HCT116 (cell line): ENCODE measurements around the gene APAF1. TPM values are rescaled to one million over a fixed set of nuclear protein-coding genes. Genes with fewer than 3 reads are reported as not detected.

Experiments used
- ATAC-seq: fragments of 200-7000 bp; cut with Tn5 transposase; 2 replicates; pipeline ENCODE4 v1.9.1; 2020; ENCODE audit warnings: mild to moderate bottlenecking, moderate library complexity
- BruUV-seq: library from RNA; stranded (reverse); fragments of 400-500 nt; replicated peaks from 2 replicates; lab custom pipeline; 2021; lab: Mats Ljungman, UMichigan
- CTCF ChIA-PET: fragments of 300-600 bp; sonication (Branson Sonifier 250); formaldehyde crosslinking; loops from one replicate; lab custom pipeline; 2021; ENCODE audit warnings: antibody characterized with exemption; lab: Charles Lee
- POLR2A ChIA-PET: fragments of 300-600, 350-600 bp; sonication (Branson Sonifier 250); formaldehyde crosslinking; loops from one replicate; lab custom pipeline; 2021; ENCODE audit warnings: antibody characterized with exemption; lab: Charles Lee
- RAD21 ChIA-PET, 2 experiments: fragments of 300-600 bp; sonication (Branson Sonifier 250); formaldehyde crosslinking; loops; one replicate each; lab custom pipeline; 2023; ENCODE audit warnings: low total read pairs in 2 of 2; ENCODE audit not compliant: uncharacterized antibody in 2 of 2, unreplicated experiment in 2 of 2, low non-redundant PET in 1 of 2; lab: Charles Lee
- DNase-seq: peaks from one replicate; pipeline ENCODE4 v3.0.0-alpha.2; 2010; ENCODE audit warnings: low read depth, low spot score
- H2AFZ ChIP-seq: fragments of 200-600 bp; shearing (Covaris generic), sonication (generic); 2 replicates; pipeline ENCODE4 v1.6.1; 2017; ENCODE audit warnings: low read depth, mixed run types, mixed read lengths, antibody characterized with exemption, low read length; ENCODE audit not compliant: poor library complexity, severe bottlenecking
- H3K27ac ChIP-seq: 2 replicates; pipeline ENCODE4 v1.5.1; 2012; ENCODE audit warnings: low read depth, low read length
- H3K27me3 ChIP-seq: fragments of 200-600 bp; sonication (generic); 2 replicates; pipeline ENCODE4 v1.6.1; 2016; ENCODE audit warnings: mixed run types, low read length, mixed read lengths; ENCODE audit not compliant: insufficient read depth
- H3K36me3 ChIP-seq, 2 experiments: fragments of 200-500 bp in 1 of 2; fragments of 200-600 bp in 1 of 2; sonication (Bioruptor generic) in 1 of 2; sonication (generic) in 1 of 2; 2 replicates each; pipeline versions ENCODE4 v1.5.1 to v1.6.1; 2014 to 2016; ENCODE audit warnings: low read length in 2 of 2, inconsistent platforms in 1 of 2, mixed read lengths in 1 of 2, mixed run types in 1 of 2; ENCODE audit not compliant: insufficient read depth in 2 of 2, control insufficient read depth in 1 of 2
- H3K4me1 ChIP-seq, 2 experiments: fragments of 200-600 bp in 1 of 2; sonication (generic) in 1 of 2; 2 replicates each; pipeline versions ENCODE4 v1.5.1 to v1.6.1; 2012 to 2017; ENCODE audit warnings: low read length in 2 of 2, inconsistent platforms in 1 of 2, mild to moderate bottlenecking in 1 of 2, mixed read lengths in 1 of 2, mixed run types in 1 of 2, moderate library complexity in 1 of 2; ENCODE audit not compliant: insufficient read depth in 2 of 2, control insufficient read depth in 1 of 2
- H3K4me2 ChIP-seq: fragments of 200-600 bp; sonication (generic); 2 replicates; pipeline ENCODE4 v1.6.1; 2017; ENCODE audit warnings: mixed run types, low read length, mixed read lengths
- H3K4me3 ChIP-seq, 2 experiments: fragments of 200-600 bp in 1 of 2; sonication (generic) in 1 of 2; replicated peaks in 1 of 2; 2 replicates each; pipeline ENCODE4 v1.5.1; 2011 to 2016; ENCODE audit warnings: low read length in 2 of 2, control low read depth in 1 of 2, low read depth in 1 of 2, mild to moderate bottlenecking in 1 of 2, mixed read lengths in 1 of 2, mixed run types in 1 of 2
- H3K79me2 ChIP-seq: fragments of 200-600 bp; sonication (generic); 2 replicates; pipeline ENCODE4 v1.6.1; 2017; ENCODE audit warnings: mild to moderate bottlenecking, mixed run types, low read length, moderate library complexity, mixed read lengths; ENCODE audit not compliant: insufficient read depth
- H3K9ac ChIP-seq: fragments of 200-600 bp; sonication (generic); 2 replicates; pipeline ENCODE4 v1.6.1; 2016; ENCODE audit warnings: low read length, mixed read lengths
- H3K9me2 ChIP-seq: fragments of 200-600 bp; sonication (generic), shearing (Covaris generic); 2 replicates; pipeline ENCODE4 v1.6.1; 2017; ENCODE audit warnings: mixed run types, mild to moderate bottlenecking, moderate library complexity; ENCODE audit not compliant: insufficient read depth
- H3K9me3 ChIP-seq, 2 experiments: fragments of 200-500 bp in 1 of 2; fragments of 200-600 bp in 1 of 2; sonication (Bioruptor generic) in 1 of 2; sonication (generic) in 1 of 2; 2 replicates each; pipeline ENCODE4 v1.6.1; 2014 to 2017; ENCODE audit warnings: low read length in 2 of 2, mixed read lengths in 2 of 2, inconsistent platforms in 1 of 2, low read depth in 1 of 2, mild to moderate bottlenecking in 1 of 2, mixed run types in 1 of 2, moderate library complexity in 1 of 2; ENCODE audit not compliant: control insufficient read depth in 1 of 2, insufficient read depth in 1 of 2
- H4K20me1 ChIP-seq: fragments of 200-600 bp; sonication (generic), shearing (Covaris generic); 2 replicates; pipeline ENCODE4 v1.6.1; 2017; ENCODE audit warnings: mixed run types, mild to moderate bottlenecking, moderate library complexity; ENCODE audit not compliant: insufficient read depth
- intact Hi-C: fragments of 100-400 bp; cut with micrococcal nuclease; formaldehyde crosslinking; loops from 2 replicates; pipeline ENCODE4 v1.10.0; 2022
- total RNA-seq: library from RNA; stranded (reverse); gene quantifications from one replicate; pipeline ENCODE4 v1.2.1, GENCODE V29; 2021; ENCODE audit not compliant: unreplicated experiment
- TF ChIP-seq, protein P1 (sequence below): IDR thresholded peaks from 2 replicates; pipeline ENCODE4 v1.6.1; 2011; ENCODE audit warnings: mild to moderate bottlenecking, low read length, moderate library complexity; ENCODE audit not compliant: insufficient replicate concordance; ENCODE audit errors: extremely low read depth
- TF ChIP-seq, protein P2 (sequence below), 3 experiments: fragments of 200-600 bp in 1 of 3; sonication (generic) in 1 of 3; IDR thresholded peaks in 2 of 3; conservative IDR thresholded peaks in 1 of 3; 2 replicates each; pipeline ENCODE4 v1.5.1; 2012 to 2017; ENCODE audit warnings: low read depth in 2 of 3, low read length in 2 of 3, antibody characterized with exemption in 1 of 3, borderline replicate concordance in 1 of 3, control low read depth in 1 of 3, mild to moderate bottlenecking in 1 of 3, mixed read lengths in 1 of 3, mixed run types in 1 of 3, moderate library complexity in 1 of 3; ENCODE audit not compliant: insufficient read depth in 1 of 3

The APAF1 gene
- total RNA-seq, 1 experiment from 2014 or later: 13.9 TPM

DNA sequence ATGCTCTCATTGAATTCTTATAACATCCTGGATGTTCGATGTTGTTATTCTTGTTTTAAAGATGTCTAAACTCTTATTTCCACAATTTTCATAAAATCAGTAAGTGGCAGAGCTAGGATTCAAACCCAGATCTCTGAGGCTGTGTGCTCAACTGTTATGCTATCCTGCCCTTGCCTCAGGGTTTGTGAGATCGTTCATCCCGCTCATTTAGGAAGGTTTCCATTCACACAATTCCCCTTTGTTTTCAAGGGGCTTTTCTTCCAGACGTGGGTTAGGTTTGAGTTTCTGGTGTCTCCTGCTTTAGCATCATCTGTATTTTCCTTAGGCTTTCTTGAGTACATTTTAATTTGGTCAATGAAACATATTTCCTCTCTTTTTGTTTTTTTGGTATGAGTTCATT is 69.3 kb downstream of the APAF1 start:
- no TSS peak for BruUV-seq
- ChIA-PET POLR2A (no interaction called here), CTCF (no interaction called here), RAD21 (no interaction called here)
- Histone ChIP-seq H3K79me2 (no peaks in the 10 kb centered on the region), H4K20me1 (no peaks in the 10 kb centered on the region), H3K4me3 (no peak overlapping the region), H3K9ac (no peak overlapping the region), H3K36me3 (peaks cover 0 to 3% of the 10 kb centered on the region in 2 experiments; a peak in 1 of 4 replicates), H3K9me2 (no peaks in the 10 kb centered on the region), H3K9me3 (no peaks in the 10 kb centered on the region), H3K27me3 (no peaks in the 10 kb centered on the region), H3K27ac (no peak overlapping the region), H3K4me1 (no peaks in the 10 kb centered on the region), H3K4me2 (no peak overlapping the region), H2AFZ (no peak overlapping the region)
- intact Hi-C loops: no loop called here
- ATAC-seq (no peak), DNase-seq (no peak)
- TF ChIP-seq, protein P1, sequence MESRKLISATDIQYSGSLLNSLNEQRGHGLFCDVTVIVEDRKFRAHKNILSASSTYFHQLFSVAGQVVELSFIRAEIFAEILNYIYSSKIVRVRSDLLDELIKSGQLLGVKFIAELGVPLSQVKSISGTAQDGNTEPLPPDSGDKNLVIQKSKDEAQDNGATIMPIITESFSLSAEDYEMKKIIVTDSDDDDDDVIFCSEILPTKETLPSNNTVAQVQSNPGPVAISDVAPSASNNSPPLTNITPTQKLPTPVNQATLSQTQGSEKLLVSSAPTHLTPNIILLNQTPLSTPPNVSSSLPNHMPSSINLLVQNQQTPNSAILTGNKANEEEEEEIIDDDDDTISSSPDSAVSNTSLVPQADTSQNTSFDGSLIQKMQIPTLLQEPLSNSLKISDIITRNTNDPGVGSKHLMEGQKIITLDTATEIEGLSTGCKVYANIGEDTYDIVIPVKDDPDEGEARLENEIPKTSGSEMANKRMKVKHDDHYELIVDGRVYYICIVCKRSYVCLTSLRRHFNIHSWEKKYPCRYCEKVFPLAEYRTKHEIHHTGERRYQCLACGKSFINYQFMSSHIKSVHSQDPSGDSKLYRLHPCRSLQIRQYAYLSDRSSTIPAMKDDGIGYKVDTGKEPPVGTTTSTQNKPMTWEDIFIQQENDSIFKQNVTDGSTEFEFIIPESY: no peak
- TF ChIP-seq, protein P2, sequence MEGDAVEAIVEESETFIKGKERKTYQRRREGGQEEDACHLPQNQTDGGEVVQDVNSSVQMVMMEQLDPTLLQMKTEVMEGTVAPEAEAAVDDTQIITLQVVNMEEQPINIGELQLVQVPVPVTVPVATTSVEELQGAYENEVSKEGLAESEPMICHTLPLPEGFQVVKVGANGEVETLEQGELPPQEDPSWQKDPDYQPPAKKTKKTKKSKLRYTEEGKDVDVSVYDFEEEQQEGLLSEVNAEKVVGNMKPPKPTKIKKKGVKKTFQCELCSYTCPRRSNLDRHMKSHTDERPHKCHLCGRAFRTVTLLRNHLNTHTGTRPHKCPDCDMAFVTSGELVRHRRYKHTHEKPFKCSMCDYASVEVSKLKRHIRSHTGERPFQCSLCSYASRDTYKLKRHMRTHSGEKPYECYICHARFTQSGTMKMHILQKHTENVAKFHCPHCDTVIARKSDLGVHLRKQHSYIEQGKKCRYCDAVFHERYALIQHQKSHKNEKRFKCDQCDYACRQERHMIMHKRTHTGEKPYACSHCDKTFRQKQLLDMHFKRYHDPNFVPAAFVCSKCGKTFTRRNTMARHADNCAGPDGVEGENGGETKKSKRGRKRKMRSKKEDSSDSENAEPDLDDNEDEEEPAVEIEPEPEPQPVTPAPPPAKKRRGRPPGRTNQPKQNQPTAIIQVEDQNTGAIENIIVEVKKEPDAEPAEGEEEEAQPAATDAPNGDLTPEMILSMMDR (IDR thresholded peaks at IDR 0.05 in 2 of 3, conservative IDR thresholded peaks at IDR 0.05 in 1 of 3; ENCODE audit: borderline replicate concordance in 1 of 3, insufficient read depth in 1 of 3, low read depth in 2 of 3, low read length in 2 of 3): no peak
